Thyroid gland (tissue), 4 donors: ENCODE measurements around the gene ZDHHC3.

Source experiments
- CTCF ChIP-seq, 6 experiments: fragments of 200-600 bp in 3 of 6; fragments of 450-650 bp in 3 of 6; sonication (generic) in 3 of 6; IDR thresholded peaks; one replicate each; pipeline ENCODE4 v1.5.1; 2016 to 2019; ENCODE audit warnings: antibody characterized with exemption in 6 of 6, mild to moderate bottlenecking in 2 of 6, inconsistent platforms in 1 of 6, moderate library complexity in 1 of 6
- POLR2A ChIP-seq, 2 donors: fragments of 450-650 bp; IDR thresholded peaks; one replicate each; pipeline ENCODE4 v1.6.1; 2017; ENCODE audit warnings: antibody characterized with exemption in 2 of 2, mild to moderate bottlenecking in 2 of 2, moderate library complexity in 1 of 2

GRCh38 chr3:44924457-44925084 is 51.4 kb downstream of the ZDHHC3 start:
- TF ChIP-seq CTCF (IDR thresholded peaks at IDR 0.05) (no peak), POLR2A (IDR thresholded peaks at IDR 0.05) (no peak)
